ENCODE results near the gene MAD2L1.

The MAD2L1 gene

DNA sequence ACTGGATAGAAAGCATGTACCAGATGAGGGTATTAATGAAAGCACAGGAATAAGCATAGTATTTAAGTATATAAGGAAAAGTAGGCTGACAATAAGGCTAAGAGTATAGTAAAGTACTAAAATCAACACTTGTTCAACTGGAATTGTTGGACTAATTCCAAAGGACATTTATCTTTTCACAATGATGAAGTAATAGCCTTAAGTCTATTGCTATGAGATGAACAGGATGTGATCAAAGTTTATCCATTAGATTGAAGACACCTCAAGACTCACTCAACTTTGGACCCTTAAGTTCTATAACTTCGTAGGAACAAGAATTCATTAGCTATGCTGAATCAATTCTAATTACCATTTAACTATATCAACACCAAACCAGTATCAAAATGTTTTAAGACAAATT is 7.6 kb downstream of the MAD2L1 start:
- Histone ChIP-seq H3K4me2 (ENCODE audit: low read length) (no peak overlapping the region), H3K27me3 (ENCODE audit: low read depth, low read length) (no peaks in the 10 kb centered on the region), H3K4me3 (ENCODE audit: low read length) (no peak overlapping the region), H3K9ac (ENCODE audit: low read length) (no peak overlapping the region), H3K27ac (ENCODE audit: low read length) (no peak overlapping the region), H3K4me1 (ENCODE audit: low read length) (peaks cover 15% of the 10 kb centered on the region), H3K79me2 (ENCODE audit: low read length) (peaks cover 70% of the 10 kb centered on the region), H3K36me3 (replicated peaks; ENCODE audit: low read depth, low read length) (peaks cover 69% of the 10 kb centered on the region), H4K20me1 (ENCODE audit: insufficient read depth, low read length) (peaks cover 35% of the 10 kb centered on the region), H3K9me3 (ENCODE audit: insufficient read depth, low read length) (no peaks in the 10 kb centered on the region), H2AFZ (ENCODE audit: low read depth, low read length) (no peak overlapping the region)
- TF ChIP-seq EZH2phosphoT487 (IDR thresholded peaks at IDR 0.05; ENCODE audit: low read depth), result no peak
- TF ChIP-seq, protein P1, sequence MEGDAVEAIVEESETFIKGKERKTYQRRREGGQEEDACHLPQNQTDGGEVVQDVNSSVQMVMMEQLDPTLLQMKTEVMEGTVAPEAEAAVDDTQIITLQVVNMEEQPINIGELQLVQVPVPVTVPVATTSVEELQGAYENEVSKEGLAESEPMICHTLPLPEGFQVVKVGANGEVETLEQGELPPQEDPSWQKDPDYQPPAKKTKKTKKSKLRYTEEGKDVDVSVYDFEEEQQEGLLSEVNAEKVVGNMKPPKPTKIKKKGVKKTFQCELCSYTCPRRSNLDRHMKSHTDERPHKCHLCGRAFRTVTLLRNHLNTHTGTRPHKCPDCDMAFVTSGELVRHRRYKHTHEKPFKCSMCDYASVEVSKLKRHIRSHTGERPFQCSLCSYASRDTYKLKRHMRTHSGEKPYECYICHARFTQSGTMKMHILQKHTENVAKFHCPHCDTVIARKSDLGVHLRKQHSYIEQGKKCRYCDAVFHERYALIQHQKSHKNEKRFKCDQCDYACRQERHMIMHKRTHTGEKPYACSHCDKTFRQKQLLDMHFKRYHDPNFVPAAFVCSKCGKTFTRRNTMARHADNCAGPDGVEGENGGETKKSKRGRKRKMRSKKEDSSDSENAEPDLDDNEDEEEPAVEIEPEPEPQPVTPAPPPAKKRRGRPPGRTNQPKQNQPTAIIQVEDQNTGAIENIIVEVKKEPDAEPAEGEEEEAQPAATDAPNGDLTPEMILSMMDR (IDR thresholded peaks at IDR 0.05; ENCODE audit: low read depth, low read length), result no peak

DNA sequence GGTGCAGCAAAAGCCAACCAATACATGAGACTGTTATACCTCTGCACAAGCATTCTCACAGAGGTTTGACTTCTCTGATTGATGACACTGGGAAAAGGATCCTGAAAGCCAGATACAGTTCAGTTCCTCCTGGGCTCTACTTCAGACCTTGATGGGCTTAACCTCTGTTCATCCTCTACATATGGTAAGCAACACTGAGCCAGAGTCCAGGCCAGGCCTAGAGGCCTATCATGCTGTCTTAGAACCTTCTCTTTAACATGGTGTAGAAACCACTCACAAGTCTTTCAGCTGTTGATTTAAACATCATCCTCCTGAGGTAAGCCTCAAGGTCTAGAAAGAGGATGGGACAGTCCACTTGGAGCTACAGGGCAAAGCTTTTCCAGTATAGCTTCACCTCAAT is 9.2 kb downstream of the MAD2L1 start:
- Histone ChIP-seq H4K20me1 (ENCODE audit: insufficient read depth, low read length) (peaks cover 31% of the 10 kb centered on the region), H3K36me3 (replicated peaks; ENCODE audit: low read depth, low read length) (peaks cover 65% of the 10 kb centered on the region)

DNA sequence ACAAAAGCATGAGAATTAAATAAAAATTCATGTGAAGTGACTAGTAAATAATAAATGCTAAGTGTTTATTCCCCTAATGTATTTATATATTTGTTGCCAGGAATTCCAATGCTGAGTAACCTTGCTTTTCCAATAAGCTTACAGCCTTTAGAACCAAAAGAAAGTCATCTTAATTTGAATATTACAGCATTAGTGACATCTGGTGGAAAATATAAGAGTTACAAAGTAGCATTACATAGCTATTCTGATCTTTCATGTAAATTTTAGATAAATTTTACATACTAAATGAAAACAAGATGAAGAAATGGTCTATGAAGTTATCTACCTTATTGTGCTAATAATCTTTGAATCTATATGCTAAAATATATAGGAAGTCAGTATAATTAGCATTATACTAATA is 10.4 kb downstream of the MAD2L1 start:
- H3K9me3 ChIP-seq (ENCODE audit: insufficient read depth, low read length), result no peaks in the 10 kb centered on the region
- H3K79me2 ChIP-seq (ENCODE audit: low read length), result peaks cover 43% of the 10 kb centered on the region
- TF ChIP-seq EZH2phosphoT487 (IDR thresholded peaks at IDR 0.05; ENCODE audit: low read depth), result no peak
- TF ChIP-seq, protein P1 (IDR thresholded peaks at IDR 0.05; ENCODE audit: low read depth, low read length), result no peak; the same call in 1 of the 2 replicates
- peaks cover 25% of the 10 kb centered on the region for H4K20me1 ChIP-seq (ENCODE audit: insufficient read depth, low read length)
- H3K4me3 ChIP-seq (ENCODE audit: low read length), result no peak overlapping the region
- peaks cover 59% of the 10 kb centered on the region for H3K36me3 ChIP-seq (replicated peaks; ENCODE audit: low read depth, low read length)
- no peak overlapping the region for H2AFZ ChIP-seq (ENCODE audit: low read depth, low read length)
- no peaks in the 10 kb centered on the region for H3K27me3 ChIP-seq (ENCODE audit: low read depth, low read length)
- peaks cover 19% of the 10 kb centered on the region for H3K4me1 ChIP-seq (ENCODE audit: low read length)
- H3K9ac ChIP-seq (ENCODE audit: low read length), result no peak overlapping the region
- no peak overlapping the region for H3K27ac ChIP-seq (ENCODE audit: low read length)
- H3K4me2 ChIP-seq (ENCODE audit: low read length), result no peak overlapping the region

More for the DNA sequence above, 9.2 kb downstream of the MAD2L1 start:
- Histone ChIP-seq H3K27me3 (ENCODE audit: low read depth, low read length) (no peaks in the 10 kb centered on the region), H3K9me3 (ENCODE audit: insufficient read depth, low read length) (no peaks in the 10 kb centered on the region), H3K4me3 (ENCODE audit: low read length) (no peak overlapping the region), H2AFZ (ENCODE audit: low read depth, low read length) (no peak overlapping the region), H3K9ac (ENCODE audit: low read length) (no peak overlapping the region), H3K4me1 (ENCODE audit: low read length) (peaks cover 19% of the 10 kb centered on the region), H3K27ac (ENCODE audit: low read length) (no peak overlapping the region), H3K79me2 (ENCODE audit: low read length) (peaks cover 54% of the 10 kb centered on the region), H3K4me2 (ENCODE audit: low read length) (no peak overlapping the region)
- TF ChIP-seq, protein P1 (IDR thresholded peaks at IDR 0.05; ENCODE audit: low read depth, low read length), result no peak
- TF ChIP-seq EZH2phosphoT487 (IDR thresholded peaks at IDR 0.05; ENCODE audit: low read depth), result no peak

DNA sequence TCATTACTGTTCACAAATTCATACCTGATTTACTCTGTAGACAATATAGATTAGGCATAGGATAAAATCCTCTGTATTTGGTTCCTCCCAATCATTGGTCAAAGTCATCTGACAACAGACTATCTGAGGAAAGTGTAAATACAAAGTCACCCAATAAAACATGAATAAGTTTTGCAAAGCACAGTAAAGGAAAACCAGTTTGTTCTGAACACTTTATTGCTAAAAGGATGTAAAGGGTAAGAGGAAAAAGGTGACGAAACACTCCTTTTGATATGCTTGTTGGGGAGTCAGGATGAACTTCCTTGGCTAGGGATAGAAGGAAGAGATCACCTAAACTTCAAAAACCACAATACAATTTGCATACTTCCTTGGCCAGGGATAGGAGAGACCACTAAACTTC is 10.9 kb downstream of the MAD2L1 start:
- Histone ChIP-seq H3K27ac (ENCODE audit: low read length) (no peak overlapping the region), H3K4me1 (ENCODE audit: low read length) (peaks cover 19% of the 10 kb centered on the region), H3K79me2 (ENCODE audit: low read length) (peaks cover 38% of the 10 kb centered on the region), H3K36me3 (replicated peaks; ENCODE audit: low read depth, low read length) (peaks cover 56% of the 10 kb centered on the region), H3K4me3 (ENCODE audit: low read length) (no peak overlapping the region), H3K9ac (ENCODE audit: low read length) (no peak overlapping the region), H3K4me2 (ENCODE audit: low read length) (no peak overlapping the region), H4K20me1 (ENCODE audit: insufficient read depth, low read length) (peaks cover 25% of the 10 kb centered on the region), H2AFZ (ENCODE audit: low read depth, low read length) (no peak overlapping the region), H3K9me3 (ENCODE audit: insufficient read depth, low read length) (no peaks in the 10 kb centered on the region), H3K27me3 (ENCODE audit: low read depth, low read length) (no peaks in the 10 kb centered on the region)
- TF ChIP-seq, protein P1 (IDR thresholded peaks at IDR 0.05; ENCODE audit: low read depth, low read length), result no peak
- no peak for TF ChIP-seq EZH2phosphoT487 (IDR thresholded peaks at IDR 0.05; ENCODE audit: low read depth)

Data from OCI-LY3 (cell line).